SU-DHL-6 (cell line): ENCODE results near the gene RAD51C.

Source experiments
- H2AFZ ChIP-seq: fragments of 200-600 bp; sonication (generic); 2 replicates; pipeline ENCODE4 v1.6.1; 2014; ENCODE audit warnings: low read depth, mild to moderate bottlenecking, moderate library complexity, mixed read lengths, antibody characterized with exemption, low read length; ENCODE audit not compliant: severe bottlenecking
- H3F3A ChIP-seq: fragments of 200-600 bp; shearing (Covaris generic); 2 replicates; pipeline ENCODE4 v1.6.0; 2016; ENCODE audit warnings: antibody characterized with exemption, mild to moderate bottlenecking; ENCODE audit not compliant: insufficient read depth
- H3K27ac ChIP-seq: fragments of 200-600 bp; sonication (generic); 2 replicates; pipeline ENCODE4 v1.5.1; 2016; ENCODE audit warnings: low read depth, mild to moderate bottlenecking, low read length, moderate library complexity, mixed read lengths
- H3K27me3 ChIP-seq: fragments of 200-600 bp; sonication (generic), shearing (Covaris generic); 2 replicates; pipeline ENCODE4 v1.6.0; 2014; ENCODE audit warnings: mild to moderate bottlenecking, low read length
- H3K36me3 ChIP-seq: fragments of 200-600 bp; sonication (generic); 2 replicates; pipeline ENCODE4 v1.6.1; 2014; ENCODE audit warnings: mild to moderate bottlenecking, low read length, mixed read lengths
- H3K4me2 ChIP-seq: fragments of 300-600, 200-600 bp; shearing (Covaris generic), sonication (generic); 2 replicates; pipeline ENCODE4 v1.6.0; 2014; ENCODE audit warnings: low read length, low read depth, mild to moderate bottlenecking; ENCODE audit not compliant: poor library complexity, severe bottlenecking
- H3K4me3 ChIP-seq: fragments of 200-600 bp; sonication (generic); 2 replicates; pipeline ENCODE4 v1.5.1; 2014; ENCODE audit warnings: antibody characterized with exemption, low read length, mild to moderate bottlenecking, mixed read lengths; ENCODE audit not compliant: insufficient read depth, poor library complexity, severe bottlenecking
- H3K79me2 ChIP-seq: fragments of 200-600 bp; sonication (generic); 2 replicates; pipeline ENCODE4 v1.6.1; 2014; ENCODE audit warnings: mild to moderate bottlenecking, low read length, moderate library complexity; ENCODE audit not compliant: insufficient read depth
- H3K9ac ChIP-seq: fragments of 200-600 bp; sonication (generic); 2 replicates; pipeline ENCODE4 v1.7.0; 2014; ENCODE audit warnings: mild to moderate bottlenecking, low read length
- H3K9me2 ChIP-seq: fragments of 200-600 bp; sonication (generic); replicated peaks from 2 replicates; pipeline ENCODE4 v1.6.1; 2014; ENCODE audit warnings: low read length; ENCODE audit not compliant: insufficient read depth
- H3K9me3 ChIP-seq: fragments of 200-600 bp; sonication (generic); 2 replicates; pipeline ENCODE4 v1.6.1; 2014; ENCODE audit warnings: low read length, mixed read lengths; ENCODE audit not compliant: insufficient read depth
- H4K20me1 ChIP-seq: fragments of 200-600 bp; sonication (generic); 2 replicates; pipeline ENCODE4 v1.6.1; 2014; ENCODE audit warnings: low read depth, mild to moderate bottlenecking, antibody characterized with exemption, low read length, moderate library complexity, mixed read lengths
- CTCF ChIP-seq: fragments of 200-600 bp; sonication (generic); IDR thresholded peaks from one replicate; pipeline ENCODE4 v1.5.1; 2017; ENCODE audit warnings: antibody characterized with exemption, mild to moderate bottlenecking, low read length, moderate library complexity; ENCODE audit not compliant: insufficient read depth, poor library complexity, severe bottlenecking
- EZH2phosphoT487 ChIP-seq: fragments of 200-600 bp; sonication (generic), shearing (Covaris generic); conservative IDR thresholded peaks from 2 replicates; pipeline ENCODE4 v1.6.1; 2018; ENCODE audit warnings: mild to moderate bottlenecking, antibody characterized with exemption, low read length, moderate library complexity, mixed read lengths

RAD51C gene

GRCh38 chr17:58734040-58734439, 41.6 kb downstream of the RAD51C start:
- Histone ChIP-seq H3K9ac (no peak overlapping the region), H4K20me1 (no peaks in the 10 kb centered on the region), H3K9me2 (no peaks in the 10 kb centered on the region), H3K4me3 (no peak overlapping the region), H2AFZ (no peak overlapping the region), H3K27ac (no peak overlapping the region), H3K9me3 (no peaks in the 10 kb centered on the region), H3K4me2 (no peak overlapping the region), H3K27me3 (no peaks in the 10 kb centered on the region), H3K79me2 (no peaks in the 10 kb centered on the region), H3F3A (no peaks in the 10 kb centered on the region), H3K36me3 (no peaks in the 10 kb centered on the region)
- TF ChIP-seq CTCF (no peak), EZH2phosphoT487 (no peak)

GRCh38 chr17:58734811-58735210, 42.4 kb downstream of the RAD51C start:
- no peak overlapping the region for H3K27ac ChIP-seq
- no peak for TF ChIP-seq EZH2phosphoT487
- TF ChIP-seq CTCF = no peak
- H3K4me2 ChIP-seq = no peak overlapping the region
- no peaks in the 10 kb centered on the region for H3K9me3 ChIP-seq
- H4K20me1 ChIP-seq = no peaks in the 10 kb centered on the region
- H3K4me3 ChIP-seq = no peak overlapping the region
- no peaks in the 10 kb centered on the region for H3F3A ChIP-seq
- H3K36me3 ChIP-seq = no peaks in the 10 kb centered on the region
- H3K9ac ChIP-seq = no peak overlapping the region
- no peaks in the 10 kb centered on the region for H3K79me2 ChIP-seq
- H3K9me2 ChIP-seq = no peaks in the 10 kb centered on the region
- H3K27me3 ChIP-seq = no peaks in the 10 kb centered on the region
- H2AFZ ChIP-seq = no peak overlapping the region

GRCh38 chr17:58741121-58741625, 48.8 kb downstream of the RAD51C start:
- H3K9ac ChIP-seq = no peak overlapping the region
- H3K36me3 ChIP-seq = no peaks in the 10 kb centered on the region
- H3K4me2 ChIP-seq = no peak overlapping the region
- no peak overlapping the region for H3K27ac ChIP-seq
- no peaks in the 10 kb centered on the region for H3K9me2 ChIP-seq
- no peaks in the 10 kb centered on the region for H3K79me2 ChIP-seq
- no peaks in the 10 kb centered on the region for H3K9me3 ChIP-seq
- H2AFZ ChIP-seq = no peak overlapping the region
- TF ChIP-seq EZH2phosphoT487 (no peak), CTCF (no peak)
- no peak overlapping the region for H3K4me3 ChIP-seq
- H3F3A ChIP-seq = no peaks in the 10 kb centered on the region
- no peaks in the 10 kb centered on the region for H3K27me3 ChIP-seq
- no peaks in the 10 kb centered on the region for H4K20me1 ChIP-seq
